ENCODE measurements around the gene EFEMP2. TPM values are rescaled to one million over a fixed set of nuclear protein-coding genes. Genes with fewer than 3 reads are reported as not detected.

Gene EFEMP2
- 64.2 TPM for total RNA-seq
- 60.0 TPM for polyA plus RNA-seq (ENCODE audit: insufficient read depth, low read depth, low replicate concordance)
- long read RNA-seq, donor 1, transcript EFEMP2-217 (12 exons, 1,813 nt): minor isoform, 6 of 49 reads
- long read RNA-seq, donor 1, transcript EFEMP2-201 (11 exons, 2,034 nt): major isoform, 27 of 49 reads
- long read RNA-seq, donor 1, partial matches to known transcripts: 15 of 49 reads
- long read RNA-seq, donor 1, other reads (novel, unspliced or antisense): 0 of 49 reads
- long read RNA-seq, donor 2, transcript EFEMP2-212 (3 exons, 811 nt): minor isoform, 5 of 38 reads
- long read RNA-seq, donor 2, transcript EFEMP2-201 (11 exons, 2,034 nt): major isoform, 24 of 38 reads
- long read RNA-seq, donor 2, partial matches to known transcripts: 6 of 38 reads
- long read RNA-seq, donor 2, other reads (novel, unspliced or antisense): 0 of 38 reads
- long read RNA-seq, donor 3, transcript EFEMP2-201 (11 exons, 2,034 nt): major isoform, 22 of 43 reads
- long read RNA-seq, donor 3, transcript EFEMP2-217 (12 exons, 1,813 nt): minor isoform, 8 of 43 reads
- long read RNA-seq, donor 3, partial matches to known transcripts: 10 of 43 reads
- long read RNA-seq, donor 3, other reads (novel, unspliced or antisense): 0 of 43 reads
- long read RNA-seq, donor 4, transcript EFEMP2-217 (12 exons, 1,813 nt): minor isoform, 6 of 40 reads
- long read RNA-seq, donor 4, transcript EFEMP2-201 (11 exons, 2,034 nt): major isoform, 22 of 40 reads
- long read RNA-seq, donor 4, partial matches to known transcripts: 12 of 40 reads
- long read RNA-seq, donor 4, other reads (novel, unspliced or antisense): 0 of 40 reads
- long read RNA-seq, donor 5, partial matches to known transcripts: 0 of 2 reads
- long read RNA-seq, donor 5, other reads (novel, unspliced or antisense): 0 of 2 reads
- long read RNA-seq, donor 6, transcript EFEMP2-201 (11 exons, 2,034 nt): major isoform, 5 of 33 reads
- long read RNA-seq, donor 6, transcript EFEMP2-217 (12 exons, 1,813 nt): major isoform, 5 of 33 reads
- long read RNA-seq, donor 6, partial matches to known transcripts: 22 of 33 reads
- long read RNA-seq, donor 6, other reads (novel, unspliced or antisense): 0 of 33 reads
- long read RNA-seq, donor 7, transcript EFEMP2-201 (11 exons, 2,034 nt): major isoform, 44 of 86 reads
- long read RNA-seq, donor 7, partial matches to known transcripts: 23 of 86 reads
- long read RNA-seq, donor 7, other reads (novel, unspliced or antisense): 15 of 86 reads
- long read RNA-seq, donor 8, transcript EFEMP2-201 (11 exons, 2,034 nt): major isoform, 28 of 71 reads
- long read RNA-seq, donor 8, transcript EFEMP2-217 (12 exons, 1,813 nt): minor isoform, 10 of 71 reads
- long read RNA-seq, donor 8, transcript EFEMP2-212 (3 exons, 811 nt): minor isoform, 5 of 71 reads
- long read RNA-seq, donor 8, partial matches to known transcripts: 26 of 71 reads
- long read RNA-seq, donor 8, other reads (novel, unspliced or antisense): 0 of 71 reads
- long read RNA-seq, donor 9, transcript EFEMP2-201 (11 exons, 2,034 nt): major isoform, 9 of 39 reads
- long read RNA-seq, donor 9, partial matches to known transcripts: 24 of 39 reads
- long read RNA-seq, donor 9, other reads (novel, unspliced or antisense): 0 of 39 reads
- long read RNA-seq, donor 10, transcript EFEMP2-201 (11 exons, 2,034 nt): major isoform, 18 of 31 reads
- long read RNA-seq, donor 10, partial matches to known transcripts: 6 of 31 reads
- long read RNA-seq, donor 10, other reads (novel, unspliced or antisense): 0 of 31 reads

GRCh38 chr11:65872586-65873317, at the start of gene EFEMP2:
Gene EFEMP2, minus strand, starts transcription at chr11:65872800. Its CDS starts 446 bp downstream, at chr11:65872354.
- peaks cover 0 to 6% (median 0%) of the 10 kb centered on the region in 3 donors for H3K36me3 ChIP-seq (ENCODE audit: control insufficient read depth in 2 of 3, insufficient read depth in 3 of 3, low read length in 3 of 3)
- FAIRE-seq (no peak), DNase-seq (peak; percentile 59 to 90 (median 77))
- H3K27ac ChIP-seq (ENCODE audit: low read depth in 2 of 2, low read length in 2 of 2): peak within 1 kb of the TSS; percentile 84 to 85
- H3K27me3 ChIP-seq (ENCODE audit: control insufficient read depth, insufficient read depth, low read length): no peaks in the 10 kb centered on the region
- peak within 1 kb of the TSS; percentile 66 to 71 (median 70) for H3K4me3 ChIP-seq (ENCODE audit: low read length in 3 of 3)
- H3K9me3 ChIP-seq (ENCODE audit: control insufficient read depth in 2 of 3, insufficient read depth in 1 of 3, low read length in 3 of 3): no peaks in the 10 kb centered on the region
- H3K9ac ChIP-seq (ENCODE audit: low read length in 3 of 3): peak within 1 kb of the TSS; percentile 29 to 80 (median 80)
- intact Hi-C loops (cut with DNase I): no loop called here
- peaks cover 0 to 16% (median 3%) of the 10 kb centered on the region in 3 donors for H3K4me1 ChIP-seq (ENCODE audit: control insufficient read depth in 2 of 3, insufficient read depth in 2 of 3, low read depth in 1 of 3, low read length in 3 of 3)
- no peak for TF ChIP-seq CTCF (IDR thresholded peaks at IDR 0.05; ENCODE audit: borderline replicate concordance, extremely low read depth, insufficient read depth)

- H3K27me3 ChIP-seq (ENCODE audit: control insufficient read depth, insufficient read depth, low read length): no peaks in the 10 kb centered on the region
- peaks cover 0 to 3% (median 2%) of the 10 kb centered on the region in 3 donors for H3K36me3 ChIP-seq (ENCODE audit: control insufficient read depth in 2 of 3, insufficient read depth in 3 of 3, low read length in 3 of 3)
- peaks cover 0 to 23% (median 14%) of the 10 kb centered on the region in 3 donors for H3K4me1 ChIP-seq (ENCODE audit: control insufficient read depth in 2 of 3, insufficient read depth in 2 of 3, low read depth in 1 of 3, low read length in 3 of 3)
- H3K9me3 ChIP-seq (ENCODE audit: control insufficient read depth in 2 of 3, insufficient read depth in 1 of 3, low read length in 3 of 3): no peaks in the 10 kb centered on the region
- FAIRE-seq: no peak
- DNase-seq: no peak
- H3K4me3 ChIP-seq (ENCODE audit: low read length in 3 of 3): no peak overlapping the region
- no peak overlapping the region for H3K27ac ChIP-seq (ENCODE audit: low read depth in 2 of 2, low read length in 2 of 2)
- intact Hi-C loops (cut with DNase I): no loop called here
- no peak overlapping the region for H3K9ac ChIP-seq (ENCODE audit: low read length in 3 of 3)
- TF ChIP-seq CTCF (IDR thresholded peaks at IDR 0.05; ENCODE audit: borderline replicate concordance, extremely low read depth, insufficient read depth): no peak
Observed at GRCh38 chr11:65921876-65922275, 49.3 kb upstream of the EFEMP2 start.
